HEK293T (cell line): ENCODE data around the gene NFIA.

Experiments used
- ELF4 ChIP-seq: fragments of 450-650 bp; IDR thresholded peaks from 2 replicates; pipeline ENCODE4 v1.6.1; 2017; ENCODE audit warnings: antibody characterized with exemption
- FOXM1 ChIP-seq: fragments of 450-650 bp; IDR thresholded peaks from 2 replicates; pipeline ENCODE4 v1.6.1; 2017; ENCODE audit warnings: mild to moderate bottlenecking, borderline replicate concordance
- LEF1 ChIP-seq: fragments of 450-650 bp; IDR thresholded peaks from 2 replicates; pipeline ENCODE4 v1.6.1; 2017; ENCODE audit warnings: mild to moderate bottlenecking, borderline replicate concordance

- TF ChIP-seq FOXM1 (no peak), LEF1 (no peak), ELF4 (no peak)
Measured at GRCh38 chr1:61081144-61081685, 1.1 kb upstream of the NFIA start.
